Prostate gland (tissue), 2 donors: ENCODE results near the gene TMEM61. TPM values are rescaled to one million over a fixed set of nuclear protein-coding genes. Genes with fewer than 3 reads are reported as not detected.

Experiments used
- DNase-seq: peaks from one replicate; pipeline ENCODE4 v3.0.0-alpha.2; 2019; ENCODE audit warnings: low spot score
- H3K27ac ChIP-seq, 2 donors: fragments of 200-600 bp; sonication (generic); 2 replicates each; pipeline ENCODE4 v1.5.1; 2017 to 2019
- H3K27me3 ChIP-seq: fragments of 200-600 bp; sonication (generic); replicated peaks from 2 replicates; pipeline ENCODE4 v1.5.1; 2019; ENCODE audit not compliant: insufficient read depth
- H3K36me3 ChIP-seq, 2 donors: fragments of 200-600 bp; sonication (generic); 1 replicate in 1 of 2; 2 replicates in 1 of 2; pipeline versions ENCODE4 v1.5.1 to v1.8.1; 2017 to 2019
- H3K4me1 ChIP-seq: fragments of 200-600 bp; sonication (generic); replicated peaks from 2 replicates; pipeline ENCODE4 v1.5.1; 2019
- H3K4me3 ChIP-seq, 2 donors: fragments of 200-600 bp; sonication (generic); 2 replicates each; pipeline ENCODE4 v1.5.1; 2017 to 2019
- H3K9me3 ChIP-seq: fragments of 200-600 bp; sonication (generic); 2 replicates; pipeline ENCODE4 v1.5.1; 2017
- POLR2A ChIP-seq: fragments of 450-650 bp; IDR thresholded peaks from one replicate; pipeline ENCODE4 v1.6.1; 2016; ENCODE audit warnings: antibody characterized with exemption, mild to moderate bottlenecking
- POLR2AphosphoS5 ChIP-seq: sonication (generic); formaldehyde crosslinking; IDR thresholded peaks from one replicate; pipeline ENCODE4 v1.6.1; 2017; ENCODE audit warnings: antibody characterized with exemption
- WGBS: methylation state at CpG from one replicate; pipeline ENCODE4 v1.1.5; 2018; 5-methylcytosine and 5-hydroxymethylcytosine counted together
- intact Hi-C: fragments of 100-400 bp; cut with DNase I; formaldehyde crosslinking; loops from one replicate; pipeline ENCODE4 v1.14.2; 2022
- total RNA-seq, 2 donors: library from RNA; depleted of rRNA; stranded (reverse); fragments of >200 nt; gene quantifications; one replicate each; pipeline ENCODE4 v1.1.0, GENCODE V29; 2016
- TF ChIP-seq, protein P1 (sequence below), 4 experiments: fragments of 200-600 bp in 2 of 4; fragments of 450-650 bp in 2 of 4; sonication (generic) in 2 of 4; IDR thresholded peaks; 1 replicate in 3 of 4; 2 replicates in 1 of 4; pipeline ENCODE4 v1.5.1; 2016 to 2019; ENCODE audit warnings: antibody characterized with exemption in 4 of 4, mild to moderate bottlenecking in 2 of 4, moderate library complexity in 2 of 4

Gene TMEM61
- total RNA-seq, 2 donors from 2014 or later: 2.4 to 5.4 TPM

DNA sequence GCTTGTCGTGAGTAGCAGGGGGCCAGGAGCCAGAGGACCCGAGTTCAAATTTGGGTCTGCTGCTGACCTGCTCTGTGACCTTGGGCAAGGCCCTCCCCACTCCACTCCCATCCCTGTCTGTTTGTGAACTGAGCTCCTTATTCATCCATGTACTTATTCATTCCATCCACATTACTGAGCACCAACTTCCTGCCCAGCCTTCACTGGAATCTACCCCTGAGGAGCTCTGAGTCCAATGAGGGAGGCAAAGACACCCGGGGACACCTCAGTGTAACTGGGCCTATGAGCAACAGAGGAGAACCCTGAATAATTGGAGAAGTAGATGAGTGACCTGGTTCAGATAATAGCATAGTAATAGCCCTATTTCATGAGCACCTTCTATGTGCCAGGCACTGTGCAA, 27.2 kb downstream of the TMEM61 start:
- no peak for DNase-seq
- H3K36me3 ChIP-seq: no peaks in the 10 kb centered on the region
- no peak for TF ChIP-seq POLR2AphosphoS5
- TF ChIP-seq, protein P1, sequence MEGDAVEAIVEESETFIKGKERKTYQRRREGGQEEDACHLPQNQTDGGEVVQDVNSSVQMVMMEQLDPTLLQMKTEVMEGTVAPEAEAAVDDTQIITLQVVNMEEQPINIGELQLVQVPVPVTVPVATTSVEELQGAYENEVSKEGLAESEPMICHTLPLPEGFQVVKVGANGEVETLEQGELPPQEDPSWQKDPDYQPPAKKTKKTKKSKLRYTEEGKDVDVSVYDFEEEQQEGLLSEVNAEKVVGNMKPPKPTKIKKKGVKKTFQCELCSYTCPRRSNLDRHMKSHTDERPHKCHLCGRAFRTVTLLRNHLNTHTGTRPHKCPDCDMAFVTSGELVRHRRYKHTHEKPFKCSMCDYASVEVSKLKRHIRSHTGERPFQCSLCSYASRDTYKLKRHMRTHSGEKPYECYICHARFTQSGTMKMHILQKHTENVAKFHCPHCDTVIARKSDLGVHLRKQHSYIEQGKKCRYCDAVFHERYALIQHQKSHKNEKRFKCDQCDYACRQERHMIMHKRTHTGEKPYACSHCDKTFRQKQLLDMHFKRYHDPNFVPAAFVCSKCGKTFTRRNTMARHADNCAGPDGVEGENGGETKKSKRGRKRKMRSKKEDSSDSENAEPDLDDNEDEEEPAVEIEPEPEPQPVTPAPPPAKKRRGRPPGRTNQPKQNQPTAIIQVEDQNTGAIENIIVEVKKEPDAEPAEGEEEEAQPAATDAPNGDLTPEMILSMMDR (IDR thresholded peaks at IDR 0.05): no peak
- TF ChIP-seq POLR2A: no peak
- WGBS: 89% methylated on average over 3 of the region's 3 CpGs
- H3K4me1 ChIP-seq: no peaks in the 10 kb centered on the region
- H3K9me3 ChIP-seq: no peaks in the 10 kb centered on the region
- H3K4me3 ChIP-seq: no peak overlapping the region
- H3K27me3 ChIP-seq: no peaks in the 10 kb centered on the region
- H3K27ac ChIP-seq: no peak overlapping the region
- intact Hi-C loops: no loop called here

DNA sequence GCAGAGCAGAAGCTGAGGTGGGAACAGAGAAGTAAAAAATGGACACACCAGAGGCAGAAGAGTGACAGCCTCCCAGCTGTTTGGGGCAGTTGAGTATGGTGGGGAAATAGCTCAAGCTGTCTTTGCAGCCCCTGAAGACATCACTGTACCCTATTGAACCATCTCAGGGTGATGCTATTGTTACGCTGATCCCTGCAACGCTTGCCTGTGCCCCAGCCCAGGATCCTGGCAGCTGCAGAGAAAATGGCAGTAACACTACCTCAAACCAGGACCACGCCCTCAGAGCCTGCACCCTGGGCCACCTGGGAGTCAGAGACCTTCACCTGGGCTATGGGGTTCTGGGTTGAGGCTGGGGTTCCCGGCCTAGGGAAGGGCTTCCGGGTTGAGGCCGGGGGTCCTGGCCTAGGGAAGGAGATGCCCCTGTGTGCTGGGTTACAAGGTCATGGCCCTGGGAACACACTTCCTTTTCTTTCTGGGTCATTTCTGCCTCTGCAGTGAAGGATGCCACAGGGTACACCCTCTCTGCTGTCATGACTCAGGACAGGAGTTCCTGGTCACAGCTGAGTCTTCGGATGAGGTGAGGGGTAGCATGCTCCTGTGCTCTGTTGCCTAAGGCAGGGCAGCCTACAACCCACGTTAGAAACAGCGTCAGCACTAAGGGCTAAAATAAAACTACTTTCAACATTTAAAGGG, 29.9 kb downstream of the TMEM61 start:
- Histone ChIP-seq H3K4me3 (no peak overlapping the region), H3K4me1 (no peaks in the 10 kb centered on the region), H3K27ac (no peak overlapping the region), H3K9me3 (no peaks in the 10 kb centered on the region), H3K27me3 (no peaks in the 10 kb centered on the region), H3K36me3 (no peaks in the 10 kb centered on the region)
- WGBS: 97% methylated on average over 9 of the region's 9 CpGs
- intact Hi-C loops: no loop called here
- TF ChIP-seq POLR2A: no peak
- TF ChIP-seq, protein P1 (IDR thresholded peaks at IDR 0.05): no peak
- DNase-seq: no peak

DNA sequence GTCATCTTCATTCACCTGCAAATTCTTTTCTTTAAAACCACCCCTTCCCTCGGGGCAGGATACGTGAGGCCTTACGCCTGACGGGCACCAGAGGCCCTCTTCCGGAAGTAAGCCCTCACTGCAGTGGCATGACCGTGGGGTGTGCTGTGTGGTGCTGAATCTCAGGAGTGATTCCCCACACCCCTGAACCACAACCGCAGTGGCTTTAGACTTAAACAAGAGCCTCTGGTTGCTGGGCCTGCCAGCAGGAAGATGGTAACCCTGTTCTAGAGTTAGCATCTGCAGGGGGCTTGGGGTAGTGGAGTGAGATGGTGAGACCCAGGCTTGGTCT, 30.4 kb downstream of the TMEM61 start:
- intact Hi-C loops: no loop called here
- TF ChIP-seq POLR2AphosphoS5 (no peak), POLR2A (no peak)
- TF ChIP-seq, protein P1 (IDR thresholded peaks at IDR 0.05): no peak

DNA sequence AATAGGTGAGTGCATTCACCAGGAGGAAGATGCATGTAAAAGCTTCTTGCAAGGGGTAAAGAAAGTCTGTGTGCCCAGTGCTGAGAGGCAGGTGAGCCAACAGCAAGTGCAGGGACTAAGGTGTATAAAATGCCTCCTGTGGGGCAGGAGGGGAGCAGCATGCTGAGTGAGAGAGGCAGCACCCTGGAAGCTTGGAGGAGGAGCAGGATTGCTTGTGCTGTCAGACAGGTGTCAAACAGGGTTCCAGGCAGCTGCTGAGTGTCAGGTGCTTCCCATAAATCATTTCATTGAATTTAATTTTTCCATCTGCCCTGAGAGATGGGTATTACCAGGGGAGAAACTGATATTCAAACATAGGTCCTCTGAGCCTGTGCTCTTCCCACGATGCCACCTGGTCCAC, 32.2 kb downstream of the TMEM61 start:
- H3K4me1 ChIP-seq: no peaks in the 10 kb centered on the region
- H3K36me3 ChIP-seq: no peaks in the 10 kb centered on the region
- 73% methylated on average over 1 of the region's 1 CpG for WGBS
- no peak overlapping the region for H3K27ac ChIP-seq
- intact Hi-C loops: no loop called here
- TF ChIP-seq POLR2AphosphoS5: no peak
- no peak for TF ChIP-seq POLR2A
- TF ChIP-seq, protein P1 (IDR thresholded peaks at IDR 0.05): no peak
- DNase-seq: no peak
- no peaks in the 10 kb centered on the region for H3K27me3 ChIP-seq
- H3K4me3 ChIP-seq: no peak overlapping the region
- no peaks in the 10 kb centered on the region for H3K9me3 ChIP-seq

More for the DNA sequence above, 30.4 kb downstream of the TMEM61 start:
- Histone ChIP-seq H3K4me1 (no peaks in the 10 kb centered on the region), H3K36me3 (no peaks in the 10 kb centered on the region), H3K27me3 (no peaks in the 10 kb centered on the region), H3K4me3 (no peak overlapping the region), H3K27ac (no peak overlapping the region), H3K9me3 (no peaks in the 10 kb centered on the region)
- no peak for DNase-seq
- WGBS: 93% methylated on average over 7 of the region's 7 CpGs

DNA sequence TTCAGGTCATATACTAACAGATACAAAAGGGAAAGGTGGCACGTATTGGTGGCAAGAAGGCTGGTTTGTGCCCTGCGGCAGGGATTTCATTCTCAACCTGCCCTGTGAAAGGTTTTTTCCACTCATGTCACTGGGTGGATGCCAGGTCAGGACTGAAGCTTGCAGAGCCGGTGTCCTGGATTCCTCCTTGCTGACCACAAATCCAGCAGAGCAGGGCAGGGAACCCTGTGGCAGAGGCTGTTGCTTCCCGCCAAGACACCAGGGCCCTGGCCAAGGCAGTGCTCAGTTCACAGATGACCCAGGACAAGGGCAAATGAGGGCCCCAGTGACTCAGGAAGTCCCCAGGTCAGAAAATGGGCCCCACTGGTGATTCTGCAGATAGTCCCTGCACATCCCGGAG, 34.7 kb downstream of the TMEM61 start:
- TF ChIP-seq, protein P1 (IDR thresholded peaks at IDR 0.05): no peak
- no peak for TF ChIP-seq POLR2A
- TF ChIP-seq POLR2AphosphoS5: no peak
- no peaks in the 10 kb centered on the region for H3K9me3 ChIP-seq
- intact Hi-C loops: no loop called here
- H3K4me1 ChIP-seq: no peaks in the 10 kb centered on the region
- H3K36me3 ChIP-seq: no peaks in the 10 kb centered on the region
- no peaks in the 10 kb centered on the region for H3K27me3 ChIP-seq
- no peak for DNase-seq
- H3K4me3 ChIP-seq: no peak overlapping the region
- H3K27ac ChIP-seq: no peak overlapping the region
- WGBS: 78% methylated on average over 5 of the region's 5 CpGs
